SW 1271 (cell line): ENCODE data around the gene GAK.
"Not testable (repeated sequence)": the region's sequence is repeated elsewhere in the genome, so short reads cannot be mapped to it uniquely, and the experiment has no call there.

Experiments used
- DNase-seq, 2 experiments: peaks; one replicate each; lab custom pipeline; 2025; lab: John Stamatoyannopoulos, UW

The GAK gene

DNA sequence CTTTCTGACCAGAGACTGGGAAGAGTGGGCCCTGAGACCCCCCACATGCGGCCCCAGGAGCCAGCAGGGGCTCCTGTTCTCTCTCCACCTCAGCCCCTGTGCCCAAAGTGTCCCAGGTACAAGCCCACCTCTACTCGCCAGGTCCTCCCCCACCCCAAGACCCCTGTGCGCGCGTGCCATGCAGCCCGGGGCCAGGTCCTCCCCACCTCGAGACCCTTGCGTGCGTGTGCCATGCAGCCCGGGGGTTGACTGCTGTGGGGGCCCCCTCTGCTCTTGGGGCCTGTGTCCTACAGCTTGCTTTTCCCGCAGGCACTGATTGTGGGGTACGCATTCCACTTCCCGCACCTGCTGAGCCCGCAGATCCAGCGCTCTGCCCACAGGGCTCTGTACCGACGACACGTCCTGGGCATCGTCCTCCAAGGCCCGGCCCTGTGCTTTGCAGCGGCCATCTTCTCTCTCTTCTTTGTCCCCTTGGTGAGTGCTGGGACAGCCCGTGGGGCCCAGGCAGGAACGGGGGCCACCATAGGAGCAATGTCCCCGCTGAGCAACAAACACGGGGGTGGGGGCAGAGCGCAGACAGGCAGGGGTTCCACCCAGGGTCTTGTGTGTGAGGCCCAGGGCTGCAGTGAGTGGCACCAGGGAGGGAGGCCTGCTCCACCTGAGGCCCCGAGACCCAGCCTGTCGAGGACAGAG, 20.9 kb upstream of the GAK start:
- DNase-seq: no peak

DNA sequence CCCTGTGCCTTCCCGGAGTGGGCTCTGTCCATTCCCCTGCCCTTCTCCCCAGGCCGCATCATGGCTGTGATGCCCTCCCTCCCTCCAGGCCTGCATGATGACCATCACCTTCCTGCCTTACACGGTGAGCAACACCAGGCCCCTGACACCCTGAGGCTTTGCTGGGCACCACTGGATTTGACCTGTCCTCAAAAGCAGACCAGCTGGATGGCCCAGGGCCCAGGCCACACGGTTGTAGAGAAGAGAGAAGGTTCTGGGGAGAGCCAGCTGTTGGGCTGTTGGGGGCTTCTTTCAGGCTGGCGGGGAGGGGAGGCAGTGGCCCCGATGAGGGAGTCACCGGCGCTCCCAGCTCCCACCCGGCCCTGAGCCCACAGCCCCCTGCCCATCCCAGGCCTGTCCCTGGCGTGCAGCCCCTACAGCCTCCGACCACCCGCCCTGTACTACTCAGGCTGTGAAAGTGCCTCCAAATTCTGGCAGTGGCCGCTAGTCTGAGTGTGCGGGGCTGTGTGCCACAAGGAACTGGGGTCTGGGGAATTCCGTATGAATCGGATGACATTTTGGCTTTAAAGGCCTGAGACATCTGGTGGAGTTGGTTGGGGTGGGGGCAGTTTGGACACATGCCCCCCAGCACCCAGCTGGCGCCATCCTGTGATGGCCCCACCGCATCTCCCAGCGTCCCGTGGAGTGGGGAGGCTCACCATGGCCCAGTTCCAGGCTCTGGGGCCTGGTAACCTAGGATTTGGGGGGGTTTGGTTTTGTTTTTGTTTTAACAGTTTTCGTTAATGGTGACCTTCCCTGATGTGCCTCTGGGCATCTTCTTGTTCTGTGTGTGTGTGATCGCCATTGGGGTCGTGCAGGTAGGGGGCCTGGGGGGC, 19.7 kb upstream of the GAK start:
- DNase-seq: no peak

DNA sequence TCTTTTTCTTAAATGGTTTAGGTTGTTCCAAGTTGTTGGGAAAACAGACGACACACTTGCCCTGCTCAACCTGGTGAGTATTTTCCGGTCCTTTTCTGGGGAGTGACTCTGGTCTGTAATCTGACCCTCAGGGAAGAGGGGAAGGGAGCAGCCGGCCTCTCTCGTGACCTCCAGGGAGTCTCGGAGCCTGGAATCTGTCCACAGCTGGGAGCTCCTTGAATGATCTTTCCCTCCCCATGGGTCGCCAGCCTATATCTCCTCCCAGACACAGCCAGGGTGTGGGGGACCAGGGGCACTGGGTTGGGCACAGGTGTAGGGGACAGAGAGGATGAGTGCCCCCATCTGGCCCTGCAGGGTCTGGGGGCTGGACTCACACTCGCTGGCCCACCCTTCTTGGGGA, 19.1 kb upstream of the GAK start:
- no peak for DNase-seq

DNA sequence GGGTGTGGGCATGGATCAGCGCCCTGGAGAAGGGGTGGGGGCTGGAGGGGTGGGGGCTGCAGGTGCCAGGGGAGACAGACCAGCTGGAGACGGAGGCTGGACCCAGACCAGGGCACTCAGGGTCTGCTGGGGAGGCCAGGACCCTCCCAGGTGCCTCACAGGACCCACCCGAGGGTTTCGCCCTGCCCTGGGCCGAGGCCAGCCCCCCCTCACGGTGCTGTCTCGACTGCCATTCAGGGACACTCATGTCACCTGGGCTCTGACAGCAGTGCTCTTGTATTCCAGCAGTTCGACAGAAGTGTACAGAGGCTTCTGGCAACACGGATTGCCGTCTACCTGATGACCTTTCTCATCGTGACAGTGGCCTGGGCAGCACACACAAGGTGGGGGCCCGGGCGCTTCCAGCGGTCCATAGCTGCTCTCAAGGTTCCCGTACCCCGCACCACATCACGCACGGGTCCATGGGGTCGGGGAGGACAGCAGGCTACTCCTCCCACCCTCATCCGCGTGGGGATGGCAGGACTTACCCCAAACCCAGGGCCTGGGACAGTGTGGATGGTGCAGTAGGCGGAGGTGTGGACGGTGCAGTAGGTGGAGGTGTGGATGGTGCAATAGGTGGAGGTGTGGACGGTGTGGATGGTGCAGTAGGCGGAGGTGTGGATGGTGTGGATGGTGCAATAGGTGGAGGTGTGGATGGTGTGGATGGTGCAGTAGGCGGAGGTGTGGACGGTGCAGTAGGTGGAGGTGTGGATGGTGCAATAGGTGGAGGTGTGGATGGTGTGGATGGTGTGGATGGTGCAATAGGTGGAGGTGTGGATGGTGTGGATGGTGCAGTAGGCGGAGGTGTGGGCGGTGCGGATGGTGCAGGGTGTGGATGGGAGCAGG, 18.3 kb upstream of the GAK start:
- DNase-seq: no peak

DNA sequence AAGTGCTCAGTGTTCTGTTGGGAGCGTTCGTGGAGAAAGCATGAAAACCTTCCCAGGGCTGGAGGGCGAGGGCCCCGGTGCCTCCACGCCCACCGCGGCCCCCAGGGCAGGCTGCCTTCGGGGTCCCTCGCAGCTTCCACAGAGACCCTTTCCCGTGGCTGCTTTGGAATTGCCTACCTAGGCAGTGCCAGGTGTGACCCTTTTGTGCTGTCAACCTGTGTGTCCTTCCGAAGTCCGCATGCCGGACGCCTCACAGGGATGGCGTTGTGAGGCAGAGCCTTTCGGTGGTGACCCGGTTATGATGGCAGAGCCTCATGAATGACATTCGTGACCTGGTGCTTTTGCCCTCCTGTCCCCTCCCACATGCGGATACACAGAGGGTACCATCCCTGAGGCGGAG, 17.5 kb upstream of the GAK start:
- DNase-seq: no peak

DNA sequence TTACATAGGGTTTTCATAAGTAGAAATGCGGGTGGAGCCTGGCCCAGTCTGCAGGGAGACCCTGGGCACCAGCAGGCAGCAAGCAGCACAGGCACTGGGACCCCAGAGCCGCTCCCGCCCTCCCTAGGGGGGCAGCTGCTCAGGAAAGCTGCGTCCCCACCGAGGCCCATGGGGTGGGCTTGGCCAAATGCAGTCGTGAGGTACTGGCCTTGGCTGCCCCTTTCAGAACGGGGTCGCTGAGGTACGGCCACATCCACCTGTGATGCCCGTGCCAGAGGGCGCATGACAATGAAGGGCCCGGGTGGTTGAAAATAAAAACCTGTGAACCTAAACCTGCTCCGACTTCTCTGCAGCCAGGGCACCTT, 16.8 kb upstream of the GAK start:
- DNase-seq: no peak

DNA sequence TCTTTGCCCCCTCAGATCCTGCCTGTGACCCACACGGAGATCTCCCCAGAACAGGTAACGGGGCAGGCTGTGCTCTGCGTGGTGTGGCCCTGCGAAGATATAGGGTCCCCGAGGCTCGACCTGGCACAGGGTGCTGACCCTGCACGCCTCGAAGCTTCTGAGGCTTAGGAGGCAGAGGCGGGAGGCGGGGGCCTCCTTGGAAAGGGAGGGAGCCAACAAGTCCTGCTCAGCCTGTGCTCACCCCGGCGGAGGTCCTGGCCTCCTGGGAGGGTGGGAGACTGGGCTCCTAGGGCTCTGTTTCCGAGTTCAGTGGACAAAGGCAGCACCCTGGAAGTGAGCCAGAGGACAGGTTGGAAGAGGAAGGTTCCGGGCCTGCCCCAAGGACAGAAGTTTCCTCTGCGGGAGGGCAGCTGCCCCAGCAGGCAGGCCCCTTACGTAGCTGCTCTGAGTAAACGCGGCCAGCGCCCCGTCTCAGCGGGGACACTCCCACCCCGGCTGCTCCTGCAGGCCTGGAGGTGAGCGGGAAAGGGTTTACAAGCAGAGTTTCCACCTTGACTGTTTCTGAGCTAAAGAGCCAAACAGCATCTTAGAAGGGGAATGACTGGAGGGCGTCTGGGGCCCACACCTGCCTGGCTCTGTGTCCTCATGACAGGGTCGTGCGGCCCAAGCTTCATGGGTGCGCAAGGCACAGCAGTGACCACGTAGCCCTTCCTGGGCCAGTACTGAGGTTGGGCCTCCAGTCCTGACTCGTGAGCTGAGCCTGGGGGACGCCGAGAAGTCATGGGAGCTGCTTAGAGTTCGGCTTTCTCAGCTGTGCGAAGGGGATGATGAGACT, 16.2 kb upstream of the GAK start:
- DNase-seq: no peak

DNA sequence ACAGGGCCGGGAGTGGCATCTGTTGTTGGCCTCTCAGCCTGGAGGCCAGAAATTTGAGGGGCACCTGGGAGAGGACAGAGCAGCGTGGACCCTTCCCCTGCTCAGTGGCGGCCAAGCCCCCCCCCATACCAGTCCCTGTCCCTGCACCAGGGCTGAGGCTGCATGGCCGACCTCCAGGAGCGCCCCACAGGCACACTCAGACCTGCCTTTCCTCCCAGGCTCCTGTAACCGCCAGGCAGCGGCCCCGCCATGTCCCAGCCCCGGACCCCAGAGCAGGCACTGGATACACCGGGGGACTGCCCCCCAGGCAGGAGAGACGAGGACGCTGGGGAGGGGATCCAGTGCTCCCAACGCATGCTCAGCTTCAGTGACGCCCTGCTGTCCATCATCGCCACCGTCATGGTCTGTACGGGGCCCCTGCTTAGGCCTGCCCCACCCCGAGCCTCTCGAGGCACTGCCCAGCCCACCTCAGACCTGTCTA, 15.4 kb upstream of the GAK start:
- DNase-seq: no peak

DNA sequence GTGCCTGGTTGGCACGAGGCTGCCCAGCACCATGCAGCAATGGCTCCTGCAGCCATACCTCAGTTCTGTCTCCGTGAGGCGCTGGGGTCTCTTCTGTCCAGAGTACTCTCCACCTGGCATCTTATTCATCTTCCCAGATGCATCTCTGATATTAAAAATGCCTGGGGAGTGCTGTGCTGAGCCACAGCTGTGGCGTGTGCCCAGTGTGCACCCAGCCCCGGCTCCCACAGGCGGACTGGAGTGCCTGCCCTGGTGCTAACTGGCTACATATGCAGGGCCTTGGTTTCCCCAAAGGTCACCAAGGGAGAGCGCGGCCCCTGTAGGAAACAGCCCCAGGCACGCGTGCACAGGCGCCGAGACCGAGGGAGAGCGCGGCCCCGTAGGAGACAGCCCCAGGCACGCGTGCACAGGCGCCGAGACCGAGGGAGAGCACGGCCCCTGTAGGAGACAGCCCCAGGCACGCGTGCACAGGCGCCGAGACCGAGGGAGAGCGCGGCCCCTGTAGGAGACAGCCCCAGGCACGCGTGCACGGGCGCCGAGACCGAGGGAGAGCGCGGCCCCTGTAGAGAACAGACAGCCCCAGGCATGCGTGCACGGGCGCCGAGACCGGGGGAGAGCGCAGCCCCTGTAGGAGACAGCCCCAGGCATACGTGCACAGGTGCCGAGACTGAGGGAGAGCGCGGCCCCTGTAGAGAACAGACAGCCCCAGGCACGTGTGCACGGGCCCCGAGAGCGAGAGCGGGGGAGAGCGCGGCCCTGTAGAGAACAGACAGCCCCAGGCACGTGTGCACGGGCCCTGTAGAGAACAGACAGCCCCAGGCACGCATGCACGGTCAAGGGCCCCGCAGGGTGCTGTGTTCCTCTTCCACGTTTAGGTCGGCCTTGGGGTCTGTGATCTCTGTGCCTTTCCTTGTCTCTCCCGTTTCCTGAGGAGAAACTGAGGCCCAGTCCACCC, 14.7 kb upstream of the GAK start:
- DNase-seq: no peak

DNA sequence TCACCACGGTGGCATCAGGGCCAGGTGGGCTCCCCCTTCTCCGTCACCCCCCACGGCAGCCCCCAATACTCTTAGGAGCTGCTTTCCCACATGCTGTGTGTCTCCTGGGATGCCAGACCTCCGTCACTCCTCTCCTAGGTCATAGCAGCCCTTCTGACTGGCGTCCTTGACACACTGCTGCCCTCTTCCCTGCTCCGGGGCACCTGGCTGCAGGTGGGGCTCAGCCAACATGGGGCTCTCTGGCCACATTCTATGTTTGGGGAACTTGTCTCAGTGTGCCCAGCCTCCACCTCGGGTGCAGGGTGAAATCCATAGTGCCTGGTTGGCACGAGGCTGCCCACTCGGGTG, 14.0 kb upstream of the GAK start:
- no peak for DNase-seq

DNA sequence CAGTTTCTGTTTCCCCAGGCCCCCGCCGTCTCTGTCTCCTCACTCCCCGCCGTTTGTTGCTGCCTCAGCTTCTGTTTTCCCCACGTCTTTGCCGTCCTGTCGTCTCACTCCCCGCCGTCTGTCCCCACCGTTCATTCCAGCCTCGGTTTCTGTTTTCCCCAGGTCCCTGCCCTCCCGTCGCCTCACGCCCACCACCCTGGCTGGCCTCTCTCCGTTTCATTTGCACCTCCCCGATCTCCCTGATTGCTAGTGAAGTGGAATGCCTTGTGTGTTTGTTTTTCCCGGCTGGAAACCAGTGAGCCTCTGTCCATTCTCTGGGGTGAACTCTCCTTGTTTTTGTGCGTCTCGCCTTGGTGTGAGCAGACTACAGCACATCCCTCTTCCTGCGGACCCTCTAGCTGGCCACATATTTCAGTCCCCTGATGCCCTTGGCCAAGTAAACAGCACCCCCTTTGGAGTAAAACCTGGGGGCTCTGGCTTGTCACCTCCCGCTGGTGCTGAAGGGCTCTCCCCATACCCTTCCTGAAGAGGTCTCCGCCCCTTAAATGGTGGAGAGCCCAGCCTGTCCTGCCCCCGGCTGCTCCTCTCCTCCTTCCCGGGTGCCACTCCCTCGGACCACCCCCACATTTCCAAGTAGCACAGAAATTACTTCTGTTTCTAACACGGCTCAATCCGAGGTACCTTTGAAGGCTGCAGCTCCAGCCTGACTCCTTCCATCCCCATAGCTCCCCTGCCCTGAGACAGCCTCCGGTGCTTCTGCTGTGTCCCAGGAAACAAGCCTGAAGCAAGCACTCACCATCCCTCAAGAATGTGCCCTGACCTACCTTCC, 13.4 kb upstream of the GAK start:
- no peak for DNase-seq

DNA sequence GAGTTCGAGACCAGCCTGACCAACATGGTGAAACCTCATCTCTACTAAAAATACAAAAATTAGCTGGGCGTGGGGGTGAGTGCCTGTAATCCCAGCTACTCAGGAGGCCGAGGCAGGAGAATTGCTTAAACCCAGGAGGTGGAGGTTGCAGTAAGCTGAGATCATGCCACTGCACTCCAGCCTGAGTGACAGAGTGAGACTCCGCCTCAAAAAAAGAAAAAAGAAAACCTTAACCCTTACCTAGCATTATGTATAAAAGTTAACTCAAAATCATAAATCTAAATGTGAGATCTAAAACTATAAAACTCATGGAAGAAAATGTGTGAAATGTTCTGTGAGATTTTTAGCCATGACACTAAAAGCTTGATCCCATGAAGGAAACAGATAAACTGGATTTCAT, 7.4 kb upstream of the GAK start:
- DNase-seq: not testable (repeated sequence)

DNA sequence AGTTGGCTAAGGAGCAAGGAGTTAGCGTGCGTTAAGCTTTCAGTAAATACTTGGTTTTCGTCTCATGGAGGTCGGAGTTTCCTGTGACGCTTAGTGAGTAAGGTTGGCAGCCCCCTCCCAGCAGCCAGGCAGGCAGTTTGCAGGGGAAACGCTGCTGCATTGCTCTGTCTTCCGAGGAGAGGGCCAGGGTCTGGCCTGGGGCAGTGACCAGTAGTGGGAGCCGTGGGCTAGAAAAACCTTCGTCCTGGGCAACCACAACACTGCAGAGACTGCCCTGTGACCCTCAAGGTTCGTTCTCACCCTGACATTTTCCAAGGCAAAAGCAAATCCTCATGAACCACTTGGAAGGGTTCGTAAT, 576 bp upstream of the GAK start:
- DNase-seq: no peak

DNA sequence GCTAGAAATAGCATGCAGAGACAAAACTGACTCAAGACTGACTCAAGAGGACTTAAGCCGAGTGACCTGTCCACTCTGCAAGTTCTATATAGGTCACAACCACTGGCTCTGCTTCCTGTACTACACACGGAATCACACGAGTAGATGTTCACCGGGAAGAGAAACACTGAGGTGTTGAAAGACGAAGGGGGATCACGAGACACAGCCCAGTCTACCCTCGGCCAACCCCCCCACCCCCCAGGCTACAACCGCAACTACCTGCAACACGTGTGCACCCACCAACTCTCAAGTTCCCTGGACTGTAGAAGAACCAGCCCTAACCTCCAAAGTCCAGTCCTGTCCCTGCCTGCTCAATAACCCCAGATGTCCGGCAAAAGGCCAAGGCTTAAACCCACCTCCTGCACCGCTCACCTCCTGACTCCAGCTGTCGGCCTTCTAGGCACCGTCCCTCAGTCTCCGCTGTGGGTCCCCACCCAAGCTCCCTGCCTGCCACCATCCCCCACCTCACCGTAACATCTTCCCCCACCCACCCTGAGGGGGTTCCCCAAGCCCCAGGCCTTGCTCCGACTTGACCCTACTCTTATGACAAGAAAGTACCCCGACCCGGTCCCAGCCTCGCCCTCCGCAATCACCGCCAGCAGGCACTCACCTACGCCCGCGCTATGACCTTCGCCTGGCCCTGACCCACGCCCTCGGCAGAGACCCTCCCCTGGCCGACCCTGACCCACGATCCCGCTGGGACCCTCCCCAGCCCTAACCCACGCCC, 739 bp downstream of the GAK start:
- no peak for DNase-seq

DNA sequence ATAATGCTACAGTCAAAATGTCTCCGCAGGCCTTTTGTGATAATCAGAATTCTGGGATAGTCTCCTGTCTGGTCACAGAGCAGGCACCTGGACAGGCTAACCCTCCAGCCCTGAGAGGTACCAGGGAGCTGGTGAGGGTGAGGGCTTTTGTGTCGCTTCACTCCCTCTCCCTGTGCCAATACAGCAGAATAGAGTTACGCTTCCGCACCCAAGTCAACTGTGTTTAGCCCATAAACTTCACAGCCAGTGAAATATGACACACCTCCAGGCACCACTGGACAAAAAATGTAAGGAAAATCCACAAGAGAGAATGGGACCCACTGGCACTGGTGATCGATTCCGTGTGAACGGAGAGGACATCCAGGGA, 1.3 kb downstream of the GAK start:
- DNase-seq: no peak

DNA sequence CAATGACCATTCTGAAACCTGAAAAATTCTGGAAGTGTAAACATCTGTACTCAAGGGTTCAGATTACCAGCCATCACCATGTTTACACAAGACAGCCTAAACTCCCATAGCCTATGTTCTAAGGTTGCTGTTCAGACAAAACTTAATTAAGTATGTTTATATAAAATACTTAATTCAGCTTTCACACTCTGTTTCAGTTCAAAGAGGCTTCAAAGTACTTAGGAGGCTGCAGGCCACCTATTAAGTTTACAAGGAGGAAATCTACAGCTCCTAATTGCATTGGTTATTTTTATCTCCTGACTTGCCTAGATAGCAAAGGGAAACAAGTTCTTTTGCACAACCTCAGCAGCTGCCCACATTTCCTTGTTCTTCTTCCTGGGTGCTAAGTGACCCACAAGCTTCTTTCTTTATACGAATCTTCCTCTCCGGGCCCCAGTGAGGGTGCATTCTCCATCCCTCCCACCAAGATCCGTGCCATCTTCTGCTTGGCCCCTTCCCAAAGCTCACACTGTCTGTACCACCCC, 2.0 kb downstream of the GAK start:
- DNase-seq: no peak

DNA sequence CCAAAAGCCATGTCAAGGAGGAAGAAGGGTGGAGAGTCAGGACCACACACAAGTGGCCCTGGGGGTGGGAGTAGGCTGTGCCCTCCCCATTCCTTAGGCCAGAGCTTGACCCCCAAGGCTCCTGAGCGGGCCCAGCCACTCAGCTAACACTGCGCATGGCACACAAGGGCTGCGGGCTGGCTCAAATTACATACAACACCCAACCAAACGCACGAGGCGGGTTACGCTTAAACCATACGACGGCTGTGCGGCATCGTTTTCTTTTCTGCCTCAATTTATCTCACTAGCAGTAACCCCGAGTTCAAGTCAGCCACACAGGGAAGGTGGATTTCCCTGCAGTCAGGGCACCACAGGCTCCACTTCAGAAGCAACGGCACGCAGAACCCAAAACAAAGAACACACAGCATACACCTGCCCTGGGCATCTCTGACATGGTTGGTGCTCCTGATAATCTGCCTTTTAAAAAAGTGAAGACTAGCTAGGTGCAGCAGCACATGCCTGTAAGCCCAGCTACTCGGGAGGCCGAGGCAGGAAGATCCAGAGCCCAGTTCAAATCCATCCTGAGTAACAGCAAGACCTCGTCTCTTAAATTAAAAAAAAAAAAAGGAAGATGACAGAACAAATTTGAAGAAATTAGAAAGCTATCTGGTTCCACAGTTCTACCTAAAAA, 2.9 kb downstream of the GAK start:
- DNase-seq: no peak

DNA sequence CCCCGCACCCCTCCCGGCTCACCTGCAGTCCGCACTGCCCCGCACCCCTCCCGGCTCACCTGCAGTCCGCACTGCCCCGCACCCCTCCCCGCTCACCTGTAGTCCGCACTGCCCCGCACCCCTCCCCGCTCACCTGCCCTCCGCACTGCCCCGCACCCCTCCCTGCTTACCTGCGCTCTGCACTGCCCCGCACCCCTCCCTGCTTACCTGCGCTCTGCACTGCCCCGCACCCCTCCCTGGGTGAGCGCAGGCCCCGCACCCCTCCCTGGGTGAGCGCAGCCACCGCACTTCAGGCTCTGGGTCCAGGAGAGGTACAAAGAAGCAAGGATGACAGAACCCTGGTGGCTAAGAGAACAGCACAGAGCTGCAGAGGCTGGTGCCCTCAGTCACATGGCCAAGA, 4.5 kb downstream of the GAK start:
- DNase-seq: not testable (repeated sequence)
